ENCODE results near the gene UPK1A. TPM values are rescaled to one million over a fixed set of nuclear protein-coding genes. Genes with fewer than 3 reads are reported as not detected.

The UPK1A gene
- total RNA-seq, 2 donors from 2014 or later, result 0.37 to 0.46 TPM

GRCh38 chr19:35655600-35655999 lies 10.7 kb upstream of the UPK1A start:
- 94 to 96% methylated on average over 4 of the region's 4 CpGs for WGBS, 2 experiments (ENCODE audit: insufficient coverage in 1 of 2, insufficient read length in 1 of 2)
- H3K9ac ChIP-seq (ENCODE audit: extremely low read depth, low read length, poor library complexity, severe bottlenecking), result no peak overlapping the region
- no peak overlapping the region for H3K27ac Mint-ChIP-seq

DNA sequence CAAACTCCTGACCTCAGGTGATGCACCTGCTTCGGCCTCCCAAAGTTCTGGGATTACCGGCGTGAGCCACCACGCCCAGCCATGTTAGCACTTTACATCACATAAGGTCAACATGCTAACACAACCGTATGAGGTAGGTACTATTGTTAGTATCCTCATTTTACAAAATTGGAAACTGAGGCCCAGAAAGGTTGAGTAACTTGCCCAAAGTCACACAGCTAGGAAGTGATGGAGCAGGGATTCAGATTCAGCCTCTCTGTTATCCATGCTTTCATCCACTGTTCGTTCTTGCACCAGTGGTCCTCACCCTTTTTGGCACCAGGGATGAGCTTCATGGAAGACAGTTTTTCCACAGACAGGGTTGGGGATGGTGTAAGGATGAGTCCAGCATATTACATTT lies 9.6 kb upstream of the UPK1A start:
- peaks cover 71% of the 10 kb centered on the region for H3K36me3 Mint-ChIP-seq (ENCODE audit: low read depth)
- no peaks in the 10 kb centered on the region for H3K27me3 Mint-ChIP-seq (ENCODE audit: insufficient read depth)
- H3K4me3 Mint-ChIP-seq, result no peak overlapping the region
- H3K4me3 ChIP-seq (ENCODE audit: low read length), result no peak overlapping the region
- H3K4me1 ChIP-seq (ENCODE audit: control insufficient read depth, insufficient read depth, low read length), result no peaks in the 10 kb centered on the region
- H3K4me1 Mint-ChIP-seq, result no peaks in the 10 kb centered on the region
- peaks cover 47% of the 10 kb centered on the region for H3K36me3 ChIP-seq (ENCODE audit: control insufficient read depth, insufficient read depth, low read length)
- TF ChIP-seq, protein P1, sequence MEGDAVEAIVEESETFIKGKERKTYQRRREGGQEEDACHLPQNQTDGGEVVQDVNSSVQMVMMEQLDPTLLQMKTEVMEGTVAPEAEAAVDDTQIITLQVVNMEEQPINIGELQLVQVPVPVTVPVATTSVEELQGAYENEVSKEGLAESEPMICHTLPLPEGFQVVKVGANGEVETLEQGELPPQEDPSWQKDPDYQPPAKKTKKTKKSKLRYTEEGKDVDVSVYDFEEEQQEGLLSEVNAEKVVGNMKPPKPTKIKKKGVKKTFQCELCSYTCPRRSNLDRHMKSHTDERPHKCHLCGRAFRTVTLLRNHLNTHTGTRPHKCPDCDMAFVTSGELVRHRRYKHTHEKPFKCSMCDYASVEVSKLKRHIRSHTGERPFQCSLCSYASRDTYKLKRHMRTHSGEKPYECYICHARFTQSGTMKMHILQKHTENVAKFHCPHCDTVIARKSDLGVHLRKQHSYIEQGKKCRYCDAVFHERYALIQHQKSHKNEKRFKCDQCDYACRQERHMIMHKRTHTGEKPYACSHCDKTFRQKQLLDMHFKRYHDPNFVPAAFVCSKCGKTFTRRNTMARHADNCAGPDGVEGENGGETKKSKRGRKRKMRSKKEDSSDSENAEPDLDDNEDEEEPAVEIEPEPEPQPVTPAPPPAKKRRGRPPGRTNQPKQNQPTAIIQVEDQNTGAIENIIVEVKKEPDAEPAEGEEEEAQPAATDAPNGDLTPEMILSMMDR (conservative IDR thresholded peaks at IDR 0.05), result no peak
- no peaks in the 10 kb centered on the region for H3K9me3 ChIP-seq (ENCODE audit: control insufficient read depth, low read length)
- no peaks in the 10 kb centered on the region for H3K9me3 Mint-ChIP-seq
- H3K27ac ChIP-seq (ENCODE audit: low read depth, low read length), result no peak overlapping the region
- H3K9ac ChIP-seq (ENCODE audit: extremely low read depth, low read length, poor library complexity, severe bottlenecking), result no peak overlapping the region
- WGBS, 2 experiments (ENCODE audit: insufficient coverage in 1 of 2, insufficient read length in 1 of 2), result 94 to 100% methylated on average over 2 to 5 of the region's 6 CpGs
- no peak overlapping the region for H3K27ac Mint-ChIP-seq
- H3K27me3 ChIP-seq (ENCODE audit: control insufficient read depth, insufficient read depth, low read length, poor library complexity, severe bottlenecking), result no peaks in the 10 kb centered on the region
- DNase-seq, result no peak

More at GRCh38 chr19:35655600-35655999, 10.7 kb upstream of the UPK1A start:
- H3K27me3 Mint-ChIP-seq (ENCODE audit: insufficient read depth), result no peaks in the 10 kb centered on the region
- H3K4me1 Mint-ChIP-seq, result no peaks in the 10 kb centered on the region
- peaks cover 68% of the 10 kb centered on the region for H3K36me3 Mint-ChIP-seq (ENCODE audit: low read depth)
- DNase-seq, result no peak
- peaks cover 55% of the 10 kb centered on the region for H3K36me3 ChIP-seq (ENCODE audit: control insufficient read depth, insufficient read depth, low read length)
- no peak overlapping the region for H3K27ac ChIP-seq (ENCODE audit: low read depth, low read length)
- no peak overlapping the region for H3K4me3 ChIP-seq (ENCODE audit: low read length)
- no peak overlapping the region for H3K4me3 Mint-ChIP-seq
- H3K4me1 ChIP-seq (ENCODE audit: control insufficient read depth, insufficient read depth, low read length), result no peaks in the 10 kb centered on the region
- H3K27me3 ChIP-seq (ENCODE audit: control insufficient read depth, insufficient read depth, low read length, poor library complexity, severe bottlenecking), result no peaks in the 10 kb centered on the region
- H3K9me3 Mint-ChIP-seq, result no peaks in the 10 kb centered on the region
- TF ChIP-seq, protein P1 (conservative IDR thresholded peaks at IDR 0.05), result no peak
- H3K9me3 ChIP-seq (ENCODE audit: control insufficient read depth, low read length), result no peaks in the 10 kb centered on the region

GRCh38 chr19:35657904-35658700 lies 8.2 kb upstream of the UPK1A start:
- Mint-ChIP-seq H3K4me1 (no peaks in the 10 kb centered on the region), H3K27me3 (ENCODE audit: insufficient read depth) (no peaks in the 10 kb centered on the region), H3K27ac (no peak overlapping the region), H3K9me3 (no peaks in the 10 kb centered on the region), H3K36me3 (ENCODE audit: low read depth) (peaks cover 78% of the 10 kb centered on the region), H3K4me3 (no peak overlapping the region)
- DNase-seq, result no peak
- Histone ChIP-seq H3K27ac (ENCODE audit: low read depth, low read length) (no peak overlapping the region), H3K9ac (ENCODE audit: extremely low read depth, low read length, poor library complexity, severe bottlenecking) (no peak overlapping the region), H3K27me3 (ENCODE audit: control insufficient read depth, insufficient read depth, low read length, poor library complexity, severe bottlenecking) (no peaks in the 10 kb centered on the region), H3K9me3 (ENCODE audit: control insufficient read depth, low read length) (no peaks in the 10 kb centered on the region), H3K4me1 (ENCODE audit: control insufficient read depth, insufficient read depth, low read length) (no peaks in the 10 kb centered on the region), H3K36me3 (ENCODE audit: control insufficient read depth, insufficient read depth, low read length) (peaks cover 44% of the 10 kb centered on the region), H3K4me3 (ENCODE audit: low read length) (no peak overlapping the region)
- 94 to 96% methylated on average over 12 to 15 of the region's 15 CpGs for WGBS, 2 experiments (ENCODE audit: insufficient coverage in 1 of 2, insufficient read length in 1 of 2)
- TF ChIP-seq, protein P1 (conservative IDR thresholded peaks at IDR 0.05), result peak; percentile 52

All from endodermal cell (in vitro differentiated cells).